IMR-90 (cell line): Measurements from ENCODE around the gene ENAH.

Experiments
- CEBPB ChIP-seq: IDR thresholded peaks from 2 replicates; pipeline ENCODE4 v1.6.1; 2012; ENCODE audit warnings: low read depth, low read length, improper control_type of control experiment
- MAFK ChIP-seq: IDR thresholded peaks from 2 replicates; pipeline ENCODE4 v1.6.1; 2012; ENCODE audit warnings: low read depth, low read length, improper control_type of control experiment
- POLR2A ChIP-seq: IDR thresholded peaks from 2 replicates; pipeline ENCODE4 v1.6.1; 2012; ENCODE audit warnings: mild to moderate bottlenecking, low read depth, low read length
- TF ChIP-seq, protein P1 (sequence below): conservative IDR thresholded peaks from 2 replicates; pipeline ENCODE4 v1.5.1; 2012; ENCODE audit warnings: mild to moderate bottlenecking, low read depth, low read length, improper control_type of control experiment
- TF ChIP-seq, protein P2 (sequence below): fragments of 150-350 bp; IDR thresholded peaks from 2 replicates; pipeline ENCODE4 v1.6.1; 2016; ENCODE audit warnings: low read depth, mild to moderate bottlenecking, low read length, moderate library complexity, borderline replicate concordance
- TF ChIP-seq, protein P3 (sequence below): fragments of 150-350 bp; IDR thresholded peaks from 2 replicates; pipeline ENCODE4 v1.6.1; 2017; ENCODE audit warnings: mild to moderate bottlenecking, antibody characterized with exemption, low read length, low read depth

DNA sequence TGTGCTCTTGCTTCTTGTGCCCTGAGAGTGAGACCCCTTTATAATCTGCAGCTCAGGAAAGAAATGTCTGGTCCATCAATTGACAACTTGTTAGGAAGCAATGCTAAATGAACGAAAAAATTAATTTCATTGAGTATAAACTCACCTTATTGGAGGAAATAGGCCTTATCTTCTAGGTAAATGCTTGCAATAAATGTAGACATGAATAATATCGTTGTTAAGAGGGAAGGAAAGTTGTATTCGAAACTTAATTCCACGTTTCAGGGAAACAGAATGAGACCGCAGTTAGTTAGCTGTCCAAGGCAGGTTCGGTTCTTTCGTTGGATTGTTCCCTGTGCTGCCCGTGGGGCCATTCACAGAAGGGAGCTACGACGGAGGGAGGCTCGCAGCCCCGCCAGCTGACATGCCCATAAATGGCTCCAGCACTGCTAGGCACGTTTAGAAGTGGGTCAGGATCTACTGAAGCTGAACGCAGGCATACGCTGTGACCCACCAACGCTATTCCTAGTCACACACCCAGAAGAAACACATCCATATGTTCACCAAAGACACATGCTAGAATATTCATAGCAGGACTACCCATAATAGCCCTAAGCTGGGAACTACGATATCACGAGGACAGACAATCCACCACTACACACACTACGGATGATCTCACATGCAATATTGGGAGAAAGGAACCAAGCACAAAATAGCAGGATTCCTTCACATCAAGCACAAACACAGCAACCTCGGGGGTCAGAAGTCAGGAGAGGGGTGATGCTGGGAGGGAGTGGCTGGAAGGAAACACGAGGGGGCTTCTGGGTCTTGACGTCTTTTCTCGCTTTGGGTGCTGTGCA, 168.9 kb downstream of the ENAH start:
- TF ChIP-seq, protein P1, sequence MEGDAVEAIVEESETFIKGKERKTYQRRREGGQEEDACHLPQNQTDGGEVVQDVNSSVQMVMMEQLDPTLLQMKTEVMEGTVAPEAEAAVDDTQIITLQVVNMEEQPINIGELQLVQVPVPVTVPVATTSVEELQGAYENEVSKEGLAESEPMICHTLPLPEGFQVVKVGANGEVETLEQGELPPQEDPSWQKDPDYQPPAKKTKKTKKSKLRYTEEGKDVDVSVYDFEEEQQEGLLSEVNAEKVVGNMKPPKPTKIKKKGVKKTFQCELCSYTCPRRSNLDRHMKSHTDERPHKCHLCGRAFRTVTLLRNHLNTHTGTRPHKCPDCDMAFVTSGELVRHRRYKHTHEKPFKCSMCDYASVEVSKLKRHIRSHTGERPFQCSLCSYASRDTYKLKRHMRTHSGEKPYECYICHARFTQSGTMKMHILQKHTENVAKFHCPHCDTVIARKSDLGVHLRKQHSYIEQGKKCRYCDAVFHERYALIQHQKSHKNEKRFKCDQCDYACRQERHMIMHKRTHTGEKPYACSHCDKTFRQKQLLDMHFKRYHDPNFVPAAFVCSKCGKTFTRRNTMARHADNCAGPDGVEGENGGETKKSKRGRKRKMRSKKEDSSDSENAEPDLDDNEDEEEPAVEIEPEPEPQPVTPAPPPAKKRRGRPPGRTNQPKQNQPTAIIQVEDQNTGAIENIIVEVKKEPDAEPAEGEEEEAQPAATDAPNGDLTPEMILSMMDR = no peak
- no peak for TF ChIP-seq POLR2A
- no peak for TF ChIP-seq CEBPB
- no peak for TF ChIP-seq MAFK
- TF ChIP-seq, protein P2, sequence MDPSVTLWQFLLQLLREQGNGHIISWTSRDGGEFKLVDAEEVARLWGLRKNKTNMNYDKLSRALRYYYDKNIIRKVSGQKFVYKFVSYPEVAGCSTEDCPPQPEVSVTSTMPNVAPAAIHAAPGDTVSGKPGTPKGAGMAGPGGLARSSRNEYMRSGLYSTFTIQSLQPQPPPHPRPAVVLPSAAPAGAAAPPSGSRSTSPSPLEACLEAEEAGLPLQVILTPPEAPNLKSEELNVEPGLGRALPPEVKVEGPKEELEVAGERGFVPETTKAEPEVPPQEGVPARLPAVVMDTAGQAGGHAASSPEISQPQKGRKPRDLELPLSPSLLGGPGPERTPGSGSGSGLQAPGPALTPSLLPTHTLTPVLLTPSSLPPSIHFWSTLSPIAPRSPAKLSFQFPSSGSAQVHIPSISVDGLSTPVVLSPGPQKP = no peak
- TF ChIP-seq, protein P3, sequence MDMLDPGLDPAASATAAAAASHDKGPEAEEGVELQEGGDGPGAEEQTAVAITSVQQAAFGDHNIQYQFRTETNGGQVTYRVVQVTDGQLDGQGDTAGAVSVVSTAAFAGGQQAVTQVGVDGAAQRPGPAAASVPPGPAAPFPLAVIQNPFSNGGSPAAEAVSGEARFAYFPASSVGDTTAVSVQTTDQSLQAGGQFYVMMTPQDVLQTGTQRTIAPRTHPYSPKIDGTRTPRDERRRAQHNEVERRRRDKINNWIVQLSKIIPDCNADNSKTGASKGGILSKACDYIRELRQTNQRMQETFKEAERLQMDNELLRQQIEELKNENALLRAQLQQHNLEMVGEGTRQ = no peak
